PFSK-1 (cell line): Measurements from ENCODE around the gene N4BP3.

Source experiments
- FOXP2 ChIP-seq: optimal IDR thresholded peaks from 2 replicates; pipeline ENCODE3; 2011; ENCODE audit warnings: borderline replicate concordance, control low read depth, inconsistent platforms; ENCODE audit not compliant: insufficient read depth; ENCODE audit errors: extremely low read length, extremely low read depth
- POLR2AphosphoS5 ChIP-seq: IDR thresholded peaks from 2 replicates; pipeline ENCODE4 v1.6.1; 2012; ENCODE audit warnings: low read depth, mild to moderate bottlenecking, control low read depth, low read length, moderate library complexity
- REST ChIP-seq, 2 experiments: IDR thresholded peaks; 2 replicates each; pipeline versions ENCODE4 v1.6.1 to v1.8.0; 2011 to 2012; ENCODE audit warnings: low read depth in 2 of 2, low read length in 2 of 2, control low read depth in 1 of 2, inconsistent platforms in 1 of 2, mild to moderate bottlenecking in 1 of 2, moderate library complexity in 1 of 2; ENCODE audit not compliant: insufficient read depth in 1 of 2
- SIN3A ChIP-seq: IDR thresholded peaks from 2 replicates; pipeline ENCODE4 v1.6.1; 2012; ENCODE audit warnings: mild to moderate bottlenecking, low read length, moderate library complexity, borderline replicate concordance; ENCODE audit not compliant: insufficient read depth
- TAF1 ChIP-seq: IDR thresholded peaks from 2 replicates; pipeline ENCODE4 v1.6.1; 2012; ENCODE audit warnings: low read length, control low read depth, borderline replicate concordance; ENCODE audit not compliant: insufficient read depth

N4BP3 gene

GRCh38 chr5:178123966-178124925 lies 10.9 kb downstream of the N4BP3 start:
- TF ChIP-seq REST (IDR thresholded peaks at IDR 0.05; ENCODE audit: insufficient read depth in 1 of 2, low read depth in 2 of 2, low read length in 2 of 2) (no peak), SIN3A (no peak), TAF1 (no peak), FOXP2 (no peak), POLR2AphosphoS5 (no peak)

GRCh38 chr5:178125253-178125906 lies 12.0 kb downstream of the N4BP3 start:
- TF ChIP-seq TAF1 (no peak), SIN3A (no peak), POLR2AphosphoS5 (no peak), FOXP2 (no peak), REST (IDR thresholded peaks at IDR 0.05; ENCODE audit: insufficient read depth in 1 of 2, low read depth in 2 of 2, low read length in 2 of 2) (no peak)

- TF ChIP-seq TAF1 = no peak
- TF ChIP-seq POLR2AphosphoS5 = no peak
- TF ChIP-seq FOXP2 = no peak
- TF ChIP-seq REST (IDR thresholded peaks at IDR 0.05; ENCODE audit: insufficient read depth in 1 of 2, low read depth in 2 of 2, low read length in 2 of 2) = no peak
- no peak for TF ChIP-seq SIN3A
Observed at GRCh38 chr5:178126556-178126955, 13.2 kb downstream of the N4BP3 start.

GRCh38 chr5:178129296-178129695 lies 16.0 kb downstream of the N4BP3 start:
- no peak for TF ChIP-seq FOXP2

- TF ChIP-seq FOXP2 (peak; percentile 12), SIN3A (0 out of 2 replicates have a peak, but pooled peaks have one; percentile 13), POLR2AphosphoS5 (peak; percentile 62), TAF1 (peak; percentile 93; the same call in 1 of the 2 replicates), REST (IDR thresholded peaks at IDR 0.05; ENCODE audit: insufficient read depth in 1 of 2, low read depth in 2 of 2, low read length in 2 of 2) (peak in 1 of 2 experiments; percentile 56; a peak in 1 of 4 replicates)
Observed at GRCh38 chr5:178130576-178131445, 17.5 kb downstream of the N4BP3 start, which contains the start of gene RMND5B. Gene RMND5B (plus strand): TSS chr5:178131014. CDS start chr5:178138120, 7,106 bp downstream.
